Smooth muscle cell of the brain vasculature (primary cell): ENCODE results near the gene CNKSR1.
"Not testable (repeated sequence)": the region's sequence is repeated elsewhere in the genome, so short reads cannot be mapped to it uniquely, and the experiment has no call there.

Experiments used
- DNase-seq: peaks from one replicate; pipeline ENCODE4 v3.0.0-alpha.2; 2012; ENCODE audit warnings: low read depth, low spot score

Gene CNKSR1

GRCh38 chr1:26225033-26225831 is 47.9 kb downstream of the CNKSR1 start:
- DNase-seq, result no peak

- DNase-seq, result not testable (repeated sequence)
Observed at GRCh38 chr1:26230682-26231081, 53.4 kb downstream of the CNKSR1 start.

GRCh38 chr1:26233903-26234643 is 56.8 kb downstream of the CNKSR1 start, which contains the start of gene CEP85:
CEP85 (plus strand) TSS chr1:26234200; CDS start chr1:26239784, 5,584 bp downstream.
- peak; percentile 88 for DNase-seq

- DNase-seq, result no peak
Observed at GRCh38 chr1:26234644-26235370, 57.5 kb downstream of the CNKSR1 start.

- DNase-seq, result no peak
Observed at GRCh38 chr1:26237230-26237966, 60.1 kb downstream of the CNKSR1 start.
